Body of pancreas (tissue), 4 donors: Measurements from ENCODE around the gene TNFSF15. TPM values are rescaled to one million over a fixed set of nuclear protein-coding genes. Genes with fewer than 3 reads are reported as not detected.

ENCODE experiments used
- ATAC-seq: fragments of 150-250 bp; one replicate; pipeline ENCODE4 v1.9.1; 2016
- DNase-seq, 4 donors: peaks; one replicate each; pipeline ENCODE4 v3.0.0-alpha.2; 2019
- H3K27ac ChIP-seq, 4 donors: fragments of 200-600 bp; sonication (generic); 1 replicate in 3 of 4; 2 replicates in 1 of 4; pipeline versions ENCODE4 v1.5.1 to v1.6.1; 2016 to 2019; ENCODE audit warnings: mild to moderate bottlenecking in 1 of 4, mixed read lengths in 1 of 4, moderate library complexity in 1 of 4
- H3K27me3 ChIP-seq, 2 donors: fragments of 200-600 bp; sonication (generic); one replicate each; pipeline ENCODE4 v1.6.0; 2016; ENCODE audit warnings: mild to moderate bottlenecking in 1 of 2
- H3K36me3 ChIP-seq, 2 donors: fragments of 200-600 bp; sonication (generic); replicated peaks in 1 of 2; 2 replicates each; pipeline ENCODE4 v1.5.1; 2016; ENCODE audit warnings: low read depth in 2 of 2; ENCODE audit not compliant: insufficient read depth in 1 of 2
- H3K4me1 ChIP-seq: fragments of 200-600 bp; sonication (generic); one replicate; pipeline ENCODE4 v1.6.0; 2016
- H3K4me3 ChIP-seq, 2 donors: fragments of 200-600 bp; sonication (generic); 1 replicate in 1 of 2; 2 replicates in 1 of 2; pipeline ENCODE4 v1.5.1; 2016 to 2019
- H3K9me3 ChIP-seq, 3 donors: fragments of 200-600 bp; sonication (generic); 1 replicate in 2 of 3; 2 replicates in 1 of 3; pipeline ENCODE4 v1.5.1; 2016
- POLR2A ChIP-seq, 3 donors: fragments of 450-650 bp; IDR thresholded peaks; one replicate each; pipeline ENCODE4 v1.6.1; 2016; ENCODE audit warnings: antibody characterized with exemption in 3 of 3, mild to moderate bottlenecking in 2 of 3
- WGBS, 2 donors: methylation state at CpG; one replicate each; pipeline ENCODE4 v1.1.5; 2017; 5-methylcytosine and 5-hydroxymethylcytosine counted together
- intact Hi-C: fragments of 100-400 bp; cut with DNase I; formaldehyde crosslinking; loops from one replicate; pipeline ENCODE4 v1.15.1; 2023
- total RNA-seq, 2 donors: library from RNA; depleted of rRNA; stranded (reverse); fragments of >200 nt; gene quantifications; one replicate each; pipeline ENCODE4 v1.1.0, GENCODE V29; 2016
- TF ChIP-seq, protein P1 (sequence below), 7 experiments: fragments of 450-650 bp in 4 of 7; fragments of 200-600 bp in 3 of 7; sonication (generic) in 3 of 7; IDR thresholded peaks; one replicate each; pipeline ENCODE4 v1.5.1; 2016 to 2019; ENCODE audit warnings: antibody characterized with exemption in 7 of 7

Gene TNFSF15
- total RNA-seq, 2 donors from 2014 or later: 0.26 TPM; not detected in 1

DNA sequence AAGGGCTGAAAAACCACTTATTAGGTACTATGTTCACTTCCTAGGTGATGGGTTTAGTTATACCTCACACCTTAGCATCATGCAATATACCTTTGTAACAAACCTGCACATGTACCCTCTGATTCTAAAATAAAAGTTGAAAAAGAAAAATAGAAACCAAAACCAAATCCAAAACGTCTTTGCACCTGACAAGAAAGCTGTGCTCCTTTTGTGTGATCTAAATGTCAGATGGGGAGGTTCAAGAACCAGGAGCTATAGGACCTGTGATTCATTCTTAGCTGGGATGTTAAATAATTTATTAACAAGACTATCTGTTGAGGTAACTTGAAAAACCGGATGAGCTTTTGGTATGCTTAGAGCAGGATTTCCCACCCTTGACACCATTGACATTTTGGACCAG, 16.9 kb upstream of the TNFSF15 start:
- no peaks in the 10 kb centered on the region for H3K36me3 ChIP-seq
- no peaks in the 10 kb centered on the region for H3K4me1 ChIP-seq
- ATAC-seq: no peak
- no peak for TF ChIP-seq POLR2A (IDR thresholded peaks at IDR 0.05)
- TF ChIP-seq, protein P1, sequence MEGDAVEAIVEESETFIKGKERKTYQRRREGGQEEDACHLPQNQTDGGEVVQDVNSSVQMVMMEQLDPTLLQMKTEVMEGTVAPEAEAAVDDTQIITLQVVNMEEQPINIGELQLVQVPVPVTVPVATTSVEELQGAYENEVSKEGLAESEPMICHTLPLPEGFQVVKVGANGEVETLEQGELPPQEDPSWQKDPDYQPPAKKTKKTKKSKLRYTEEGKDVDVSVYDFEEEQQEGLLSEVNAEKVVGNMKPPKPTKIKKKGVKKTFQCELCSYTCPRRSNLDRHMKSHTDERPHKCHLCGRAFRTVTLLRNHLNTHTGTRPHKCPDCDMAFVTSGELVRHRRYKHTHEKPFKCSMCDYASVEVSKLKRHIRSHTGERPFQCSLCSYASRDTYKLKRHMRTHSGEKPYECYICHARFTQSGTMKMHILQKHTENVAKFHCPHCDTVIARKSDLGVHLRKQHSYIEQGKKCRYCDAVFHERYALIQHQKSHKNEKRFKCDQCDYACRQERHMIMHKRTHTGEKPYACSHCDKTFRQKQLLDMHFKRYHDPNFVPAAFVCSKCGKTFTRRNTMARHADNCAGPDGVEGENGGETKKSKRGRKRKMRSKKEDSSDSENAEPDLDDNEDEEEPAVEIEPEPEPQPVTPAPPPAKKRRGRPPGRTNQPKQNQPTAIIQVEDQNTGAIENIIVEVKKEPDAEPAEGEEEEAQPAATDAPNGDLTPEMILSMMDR (IDR thresholded peaks at IDR 0.05): no peak
- H3K4me3 ChIP-seq: no peak overlapping the region
- H3K9me3 ChIP-seq: no peaks in the 10 kb centered on the region
- 21 to 58% methylated on average over 2 of the region's 2 CpGs for WGBS, 2 donors
- intact Hi-C loops: no loop called here
- no peak for DNase-seq
- H3K27me3 ChIP-seq: no peaks in the 10 kb centered on the region
- H3K27ac ChIP-seq: no peak overlapping the region

DNA sequence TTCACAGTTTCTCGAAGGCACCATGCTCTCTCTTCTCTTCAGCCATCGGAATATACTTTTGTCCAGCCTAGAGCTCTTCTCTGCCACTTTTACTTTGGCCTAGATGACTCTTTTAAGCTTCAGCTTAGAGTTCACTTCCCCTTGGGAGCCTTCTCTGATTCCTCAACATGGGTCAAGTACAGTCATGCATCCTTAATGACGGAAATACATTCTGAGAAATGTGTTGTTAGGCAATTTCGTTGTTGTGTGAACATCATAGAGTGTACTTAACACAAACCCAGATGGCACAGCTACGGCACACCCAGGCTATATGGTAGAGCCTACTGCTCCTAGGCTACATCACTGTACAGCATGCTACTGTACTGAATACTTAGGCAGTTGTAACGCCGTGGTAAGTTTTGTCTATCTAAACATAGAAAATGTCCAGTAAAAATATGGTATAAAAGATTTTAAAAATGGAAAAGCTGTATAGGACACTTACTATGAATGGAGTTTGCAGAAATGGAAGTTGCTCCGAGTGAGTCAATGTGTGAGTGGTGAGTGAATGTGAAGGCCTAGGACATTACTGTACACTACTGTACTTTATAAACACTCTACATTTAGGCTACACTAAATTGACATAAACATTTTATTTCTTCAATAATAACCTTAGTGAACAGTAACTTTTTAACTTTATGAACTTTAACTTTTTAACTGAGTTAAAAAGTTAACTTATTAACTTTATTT, 15.1 kb upstream of the TNFSF15 start:
- ATAC-seq: no peak
- Histone ChIP-seq H3K36me3 (no peaks in the 10 kb centered on the region), H3K4me3 (no peak overlapping the region), H3K9me3 (no peaks in the 10 kb centered on the region), H3K27me3 (no peaks in the 10 kb centered on the region), H3K27ac (no peak overlapping the region), H3K4me1 (no peaks in the 10 kb centered on the region)
- no peak for DNase-seq
- TF ChIP-seq, protein P1 (IDR thresholded peaks at IDR 0.05): no peak
- no peak for TF ChIP-seq POLR2A (IDR thresholded peaks at IDR 0.05)
- intact Hi-C loops: no loop called here
- WGBS, 2 donors: 71 to 83% methylated on average over 8 of the region's 8 CpGs

DNA sequence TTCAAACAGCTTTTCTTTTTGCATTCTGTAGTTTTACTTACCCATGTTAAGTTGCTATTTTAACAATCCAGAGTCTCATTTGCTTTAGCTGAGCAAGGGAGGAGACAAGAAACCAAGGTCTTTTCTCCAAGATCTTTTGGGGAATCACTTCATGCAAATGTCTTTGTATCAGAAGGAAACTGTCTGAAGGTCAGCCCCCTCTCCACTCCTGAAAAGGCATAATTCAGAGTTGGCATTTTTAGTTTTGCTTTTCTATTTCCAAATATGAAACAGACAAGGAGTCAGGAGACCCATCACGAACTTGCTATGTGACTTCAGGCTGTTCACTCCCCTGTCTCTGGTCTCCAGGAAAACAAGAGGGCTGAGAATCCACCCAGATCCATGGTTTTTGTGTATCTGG, 12.3 kb upstream of the TNFSF15 start:
- intact Hi-C loops: no loop called here
- H3K36me3 ChIP-seq: no peaks in the 10 kb centered on the region
- TF ChIP-seq POLR2A (IDR thresholded peaks at IDR 0.05): no peak
- TF ChIP-seq, protein P1 (IDR thresholded peaks at IDR 0.05): no peak
- H3K27me3 ChIP-seq: no peaks in the 10 kb centered on the region
- ATAC-seq (no peak), DNase-seq (no peak)
- H3K27ac ChIP-seq: no peak overlapping the region
- no peaks in the 10 kb centered on the region for H3K9me3 ChIP-seq
- no peaks in the 10 kb centered on the region for H3K4me1 ChIP-seq
- H3K4me3 ChIP-seq: no peak overlapping the region
- WGBS, 2 donors: 42 to 71% methylated on average over 1 of the region's 1 CpG

DNA sequence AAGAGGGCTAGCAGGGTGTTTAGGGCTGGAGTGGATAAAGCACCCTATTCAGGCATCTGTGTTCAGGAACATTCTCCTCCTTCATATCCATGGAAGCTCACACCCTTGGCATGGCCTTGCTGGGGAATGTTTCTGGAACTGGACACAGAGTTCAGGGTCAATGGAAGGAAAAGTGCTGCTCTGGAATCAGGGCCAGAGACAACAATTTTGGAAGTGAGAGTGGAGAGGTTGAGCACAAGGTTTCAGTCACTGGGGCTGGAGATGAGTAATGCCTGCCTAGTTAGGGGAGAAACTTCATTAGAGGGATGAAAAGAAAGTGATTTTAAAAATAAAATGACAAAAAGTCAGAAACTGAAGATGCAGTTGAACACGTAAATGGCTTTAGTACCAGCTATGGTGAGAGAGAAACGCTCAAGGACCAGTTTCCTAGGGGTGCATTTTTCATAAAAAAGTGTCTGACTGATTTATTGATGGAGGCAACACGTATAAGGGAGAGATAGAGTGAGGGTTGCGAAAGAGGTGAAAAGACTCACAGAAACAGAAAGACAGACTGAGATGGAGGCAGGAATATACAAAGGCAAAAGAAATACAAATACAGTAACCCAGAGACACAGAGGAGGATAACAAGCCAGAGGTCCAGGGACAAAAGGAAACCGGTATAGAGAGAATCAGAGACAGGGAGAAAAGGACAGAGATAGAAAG, 8.0 kb upstream of the TNFSF15 start:
- Histone ChIP-seq H3K27ac (no peak overlapping the region), H3K36me3 (no peaks in the 10 kb centered on the region), H3K4me3 (no peak overlapping the region), H3K27me3 (no peaks in the 10 kb centered on the region), H3K9me3 (no peaks in the 10 kb centered on the region), H3K4me1 (no peaks in the 10 kb centered on the region)
- DNase-seq (no peak), ATAC-seq (no peak)
- intact Hi-C loops: no loop called here
- TF ChIP-seq, protein P1 (IDR thresholded peaks at IDR 0.05): no peak
- no peak for TF ChIP-seq POLR2A (IDR thresholded peaks at IDR 0.05)
- WGBS, 2 donors: 68 to 75% methylated on average over 5 of the region's 5 CpGs
